ENCODE data around the gene OSGEP.

OSGEP gene

GRCh38 chr14:20424851-20425250, 29.8 kb downstream of the OSGEP start:
- no peak for TF ChIP-seq CTCF (IDR thresholded peaks at IDR 0.05)

- TF ChIP-seq CTCF (IDR thresholded peaks at IDR 0.05): no peak
Measured at GRCh38 chr14:20422886-20423285, 31.7 kb downstream of the OSGEP start.

GRCh38 chr14:20421267-20421666, 33.3 kb downstream of the OSGEP start:
- no peak for TF ChIP-seq CTCF (IDR thresholded peaks at IDR 0.05)

- no peak for TF ChIP-seq CTCF (IDR thresholded peaks at IDR 0.05)
Measured at GRCh38 chr14:20419419-20419818, 35.2 kb downstream of the OSGEP start.

- no peak for TF ChIP-seq CTCF (IDR thresholded peaks at IDR 0.05)
Measured at GRCh38 chr14:20418501-20418909, 36.1 kb downstream of the OSGEP start.

- TF ChIP-seq CTCF (IDR thresholded peaks at IDR 0.05): no peak
Measured at GRCh38 chr14:20417250-20418186, 37.1 kb downstream of the OSGEP start.

- TF ChIP-seq CTCF (IDR thresholded peaks at IDR 0.05): no peak
Measured at GRCh38 chr14:20416223-20416622, 38.4 kb downstream of the OSGEP start.
